Stimulated activated CD4-positive, alpha-beta T cell treated with anti-CD3 and anti-CD28 coated beads, Interleukin-12 subunit alpha, Interleukin-12 subunit beta, amount 100 ng/mL, for 24 hours (primary cell): ENCODE data around the gene NAPEPLD.
"Not testable (repeated sequence)": the region's sequence is repeated elsewhere in the genome, so short reads cannot be mapped to it uniquely, and the experiment has no call there.

Experiments
- DNase-seq, 2 experiments: peaks; one replicate each; pipeline ENCODE4 v3.0.0-alpha.2; 2020; ENCODE audit warnings: low read depth in 2 of 2

NAPEPLD gene

GRCh38 chr7:103065667-103066066 lies 83.2 kb downstream of the NAPEPLD start:
- DNase-seq, result peak in 1 of 2 experiments; percentile 37

- no peak for DNase-seq
These were observed 85.0 kb downstream of the NAPEPLD start for GRCh38 chr7:103063895-103064294.

DNA sequence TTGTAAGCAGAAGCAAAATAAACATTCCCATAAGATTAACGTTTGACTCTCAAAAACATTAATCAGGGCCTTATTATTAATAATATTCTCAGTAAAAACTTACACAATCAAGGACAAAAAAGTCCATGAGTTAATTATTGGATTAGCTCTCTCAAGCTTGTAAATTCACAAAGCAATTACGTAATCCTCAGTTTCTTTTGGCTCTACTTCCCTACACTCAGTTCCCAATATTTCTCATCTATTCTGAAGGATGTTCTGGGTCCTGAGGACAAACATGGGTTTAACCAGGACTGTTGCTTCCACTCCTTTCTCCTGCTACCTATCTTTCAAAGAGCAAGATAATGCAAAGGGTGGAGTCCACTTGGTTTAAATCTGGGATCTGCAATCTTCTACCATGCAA lies 89.4 kb downstream of the NAPEPLD start:
- no peak for DNase-seq

- no peak for DNase-seq
These were observed 90.8 kb downstream of the NAPEPLD start for GRCh38 chr7:103058122-103058521.

DNA sequence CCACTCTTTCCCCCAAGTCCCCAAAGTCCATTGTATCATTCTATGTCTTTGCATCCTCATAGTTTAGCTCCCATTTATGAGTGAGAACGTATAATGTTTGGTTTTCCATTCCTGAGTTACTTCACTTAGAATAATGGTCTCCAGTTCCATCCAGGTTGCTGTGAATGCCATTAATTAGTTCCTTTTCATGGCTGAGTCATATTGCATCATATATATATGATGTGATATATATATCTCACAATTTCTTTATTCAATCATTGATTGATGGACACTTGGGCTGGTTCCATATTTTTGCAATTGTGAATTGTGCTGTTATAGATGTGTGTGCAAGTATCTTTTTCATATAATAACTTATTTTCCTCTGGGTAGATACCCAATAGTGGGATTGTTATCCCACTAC lies 92.9 kb downstream of the NAPEPLD start:
- not testable (repeated sequence) for DNase-seq

- DNase-seq, result no peak
These were observed 97.4 kb downstream of the NAPEPLD start for GRCh38 chr7:103051519-103051918.
